ENCODE results near the gene HNF4A.

HNF4A gene

DNA sequence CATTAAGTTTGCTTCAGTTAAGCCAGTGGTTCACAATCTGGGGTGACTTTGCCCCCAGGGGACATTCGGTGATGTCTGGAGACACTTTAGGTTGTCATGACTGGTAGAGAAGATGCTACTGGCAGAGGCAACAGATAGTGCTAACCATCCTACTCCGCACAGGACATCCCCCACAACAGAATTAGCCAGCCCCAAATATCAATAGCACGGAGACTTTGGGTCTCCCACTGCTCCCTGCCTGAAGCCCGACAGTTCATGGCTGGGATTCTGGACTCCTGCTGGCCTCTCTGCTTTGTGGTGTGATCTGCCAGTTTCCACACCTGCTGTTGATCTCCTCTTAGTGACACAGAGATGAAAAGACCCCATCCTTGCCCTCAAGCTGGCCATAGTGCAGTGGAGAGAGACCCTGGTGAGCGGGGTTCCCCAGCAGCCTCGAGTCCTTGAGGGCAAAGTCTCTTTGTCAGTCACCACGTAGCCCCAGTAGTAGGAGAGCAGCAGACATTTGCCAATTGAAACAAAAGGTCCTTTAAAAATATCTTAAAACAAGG is 95.5 kb downstream of the HNF4A start:
- ATAC-seq (ENCODE audit: insufficient read depth, low read depth): no peak
- Histone ChIP-seq H3K9me3 (ENCODE audit: insufficient read depth, low read length, severe bottlenecking) (no peaks in the 10 kb centered on the region), H3K27me3 (ENCODE audit: insufficient read depth, low read length, poor library complexity) (peaks cover 16% of the 10 kb centered on the region), H3K36me3 (ENCODE audit: insufficient read depth, low read length) (no peaks in the 10 kb centered on the region), H2AFZ (ENCODE audit: low read depth, low read length) (no peak overlapping the region), H3K9ac (ENCODE audit: low read depth, low read length) (no peak overlapping the region), H3K4me1 (ENCODE audit: insufficient read depth, low read length) (no peaks in the 10 kb centered on the region), H4K20me1 (ENCODE audit: insufficient read depth, low read length) (no peaks in the 10 kb centered on the region), H3K79me2 (ENCODE audit: insufficient read depth, low read length) (no peaks in the 10 kb centered on the region), H3K27ac (ENCODE audit: low read length) (no peak overlapping the region), H3K4me2 (ENCODE audit: insufficient read depth, low read length) (no peak overlapping the region), H3K4me3 (ENCODE audit: low read depth in 1 of 2, low read length in 2 of 2) (no peak overlapping the region)
- no peak for TF ChIP-seq CTCF (IDR thresholded peaks at IDR 0.05; ENCODE audit: borderline replicate concordance, extremely low read depth, low read length, poor library complexity, severe bottlenecking)
- no peak for TF ChIP-seq EZH2 (IDR thresholded peaks at IDR 0.05; ENCODE audit: borderline replicate concordance, low read depth, low read length, severe bottlenecking)
- no peak for DNase-seq

GRCh38 chr20:44454306-44454963 is 98.9 kb downstream of the HNF4A start:
- Histone ChIP-seq H3K9me3 (ENCODE audit: insufficient read depth, low read length, severe bottlenecking) (no peaks in the 10 kb centered on the region), H3K27ac (ENCODE audit: low read length) (no peak overlapping the region), H2AFZ (ENCODE audit: low read depth, low read length) (no peak overlapping the region), H3K79me2 (ENCODE audit: insufficient read depth, low read length) (no peaks in the 10 kb centered on the region), H3K27me3 (ENCODE audit: insufficient read depth, low read length, poor library complexity) (peaks cover 8% of the 10 kb centered on the region), H4K20me1 (ENCODE audit: insufficient read depth, low read length) (no peaks in the 10 kb centered on the region), H3K4me2 (ENCODE audit: insufficient read depth, low read length) (no peak overlapping the region), H3K9ac (ENCODE audit: low read depth, low read length) (no peak overlapping the region), H3K36me3 (ENCODE audit: insufficient read depth, low read length) (no peaks in the 10 kb centered on the region), H3K4me1 (ENCODE audit: insufficient read depth, low read length) (no peaks in the 10 kb centered on the region), H3K4me3 (ENCODE audit: low read depth in 1 of 2, low read length in 2 of 2) (no peak overlapping the region)
- TF ChIP-seq CTCF (IDR thresholded peaks at IDR 0.05; ENCODE audit: borderline replicate concordance, extremely low read depth, low read length, poor library complexity, severe bottlenecking): no peak
- no peak for TF ChIP-seq EZH2 (IDR thresholded peaks at IDR 0.05; ENCODE audit: borderline replicate concordance, low read depth, low read length, severe bottlenecking)
- DNase-seq: no peak
- ATAC-seq (ENCODE audit: insufficient read depth, low read depth): no peak; the same call in 2 of the 3 replicates

DNA sequence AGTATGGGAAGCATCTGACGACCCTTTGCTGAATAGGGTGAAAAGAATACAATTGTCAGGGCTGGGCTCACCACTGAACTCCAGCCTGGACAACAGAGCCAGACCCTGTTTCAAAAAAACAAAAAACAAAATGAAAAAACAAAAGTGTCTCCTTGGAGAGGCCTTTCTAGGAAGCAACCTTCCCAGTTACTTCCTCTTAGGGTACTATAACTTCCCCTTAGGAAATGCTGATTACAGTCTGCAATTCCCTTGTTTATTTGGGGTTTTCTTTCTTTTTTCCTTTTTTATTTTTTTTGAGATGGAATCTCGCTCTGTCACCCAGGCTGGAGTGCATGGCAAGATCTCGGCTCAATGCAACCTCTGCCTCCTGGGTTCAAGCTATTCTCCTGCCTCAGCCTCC is 99.6 kb downstream of the HNF4A start:
- DNase-seq (no peak), ATAC-seq (ENCODE audit: insufficient read depth, low read depth) (no peak)
- Histone ChIP-seq H3K27me3 (ENCODE audit: insufficient read depth, low read length, poor library complexity) (peaks cover 8% of the 10 kb centered on the region), H2AFZ (ENCODE audit: low read depth, low read length) (no peak overlapping the region), H4K20me1 (ENCODE audit: insufficient read depth, low read length) (no peaks in the 10 kb centered on the region), H3K36me3 (ENCODE audit: insufficient read depth, low read length) (no peaks in the 10 kb centered on the region), H3K4me2 (ENCODE audit: insufficient read depth, low read length) (no peak overlapping the region), H3K9me3 (ENCODE audit: insufficient read depth, low read length, severe bottlenecking) (no peaks in the 10 kb centered on the region), H3K27ac (ENCODE audit: low read length) (no peak overlapping the region), H3K9ac (ENCODE audit: low read depth, low read length) (no peak overlapping the region), H3K4me1 (ENCODE audit: insufficient read depth, low read length) (no peaks in the 10 kb centered on the region), H3K4me3 (ENCODE audit: low read depth in 1 of 2, low read length in 2 of 2) (no peak overlapping the region), H3K79me2 (ENCODE audit: insufficient read depth, low read length) (no peaks in the 10 kb centered on the region)
- TF ChIP-seq CTCF (IDR thresholded peaks at IDR 0.05; ENCODE audit: borderline replicate concordance, extremely low read depth, low read length, poor library complexity, severe bottlenecking): no peak
- TF ChIP-seq EZH2 (IDR thresholded peaks at IDR 0.05; ENCODE audit: borderline replicate concordance, low read depth, low read length, severe bottlenecking): no peak
